ENCODE data around the gene CDK2AP2. TPM values are rescaled to one million over a fixed set of nuclear protein-coding genes. Genes with fewer than 3 reads are reported as not detected.

Gene CDK2AP2
- total RNA-seq, 1 donor from 2014 or later = 104 TPM

DNA sequence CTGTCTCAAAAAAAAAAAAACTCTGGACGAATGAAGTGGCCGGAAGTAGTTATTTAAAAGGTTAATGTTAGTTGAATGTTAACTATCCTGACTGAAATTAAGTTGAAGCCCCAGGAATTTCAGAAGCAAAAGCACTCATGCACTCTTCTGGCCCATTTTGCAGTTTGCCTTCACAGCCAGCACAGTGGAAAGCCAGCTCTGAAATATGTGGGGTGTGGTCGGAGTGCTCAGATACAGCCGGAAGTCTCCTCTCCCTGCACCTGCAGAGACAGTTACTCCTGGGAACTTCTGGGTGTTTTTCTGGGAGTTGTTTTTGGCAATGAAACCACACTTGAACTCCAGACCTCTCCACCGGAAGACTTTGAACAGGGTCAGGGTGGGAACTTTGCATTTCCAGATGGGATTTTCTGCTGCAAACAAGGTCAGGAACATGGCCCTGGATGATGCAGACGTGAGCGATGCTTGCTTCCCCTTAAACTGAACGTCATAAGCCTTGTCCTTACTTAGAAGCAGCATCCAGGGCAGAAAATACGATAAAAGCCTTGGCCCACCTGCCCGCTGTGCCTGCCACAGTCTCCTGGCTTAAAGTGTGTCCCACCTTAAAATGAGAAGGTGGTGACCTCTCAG lies 36.8 kb upstream of the CDK2AP2 start:
- H3K4me3 ChIP-seq (ENCODE audit: low read depth, low read length) = no peak overlapping the region
- no peak for DNase-seq (ENCODE audit: low read depth)
- TF ChIP-seq, protein P1, sequence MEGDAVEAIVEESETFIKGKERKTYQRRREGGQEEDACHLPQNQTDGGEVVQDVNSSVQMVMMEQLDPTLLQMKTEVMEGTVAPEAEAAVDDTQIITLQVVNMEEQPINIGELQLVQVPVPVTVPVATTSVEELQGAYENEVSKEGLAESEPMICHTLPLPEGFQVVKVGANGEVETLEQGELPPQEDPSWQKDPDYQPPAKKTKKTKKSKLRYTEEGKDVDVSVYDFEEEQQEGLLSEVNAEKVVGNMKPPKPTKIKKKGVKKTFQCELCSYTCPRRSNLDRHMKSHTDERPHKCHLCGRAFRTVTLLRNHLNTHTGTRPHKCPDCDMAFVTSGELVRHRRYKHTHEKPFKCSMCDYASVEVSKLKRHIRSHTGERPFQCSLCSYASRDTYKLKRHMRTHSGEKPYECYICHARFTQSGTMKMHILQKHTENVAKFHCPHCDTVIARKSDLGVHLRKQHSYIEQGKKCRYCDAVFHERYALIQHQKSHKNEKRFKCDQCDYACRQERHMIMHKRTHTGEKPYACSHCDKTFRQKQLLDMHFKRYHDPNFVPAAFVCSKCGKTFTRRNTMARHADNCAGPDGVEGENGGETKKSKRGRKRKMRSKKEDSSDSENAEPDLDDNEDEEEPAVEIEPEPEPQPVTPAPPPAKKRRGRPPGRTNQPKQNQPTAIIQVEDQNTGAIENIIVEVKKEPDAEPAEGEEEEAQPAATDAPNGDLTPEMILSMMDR (IDR thresholded peaks at IDR 0.05; ENCODE audit: insufficient read depth, low read length, poor library complexity, severe bottlenecking) = no peak
- no peaks in the 10 kb centered on the region for H3K27me3 ChIP-seq (ENCODE audit: control insufficient read depth, insufficient read depth, low read length)
- H3K36me3 ChIP-seq (ENCODE audit: control insufficient read depth, insufficient read depth, low read length) = no peaks in the 10 kb centered on the region

DNA sequence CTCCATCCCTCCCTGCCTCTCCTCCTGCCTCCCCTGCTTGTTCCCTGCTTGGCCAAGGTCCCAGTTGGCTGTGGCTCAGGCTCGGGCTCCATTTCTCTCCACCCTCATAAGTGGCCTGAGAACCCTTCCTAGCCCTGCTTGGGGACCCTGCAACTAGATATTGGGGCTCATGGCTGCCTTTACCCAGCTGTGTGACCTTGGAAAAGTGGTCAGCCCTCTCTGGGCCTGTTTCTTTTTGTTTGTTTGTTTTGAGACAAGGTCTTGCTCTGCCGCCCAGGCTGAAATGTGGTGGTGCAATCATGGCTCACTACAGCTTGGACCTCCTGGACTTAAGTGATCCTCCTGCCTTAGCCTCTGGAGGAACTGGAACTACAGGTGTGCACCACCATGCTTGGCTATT lies 35.6 kb upstream of the CDK2AP2 start:
- Histone ChIP-seq H3K4me3 (ENCODE audit: low read depth, low read length) (no peak overlapping the region), H3K36me3 (ENCODE audit: control insufficient read depth, insufficient read depth, low read length) (no peaks in the 10 kb centered on the region), H3K27me3 (ENCODE audit: control insufficient read depth, insufficient read depth, low read length) (no peaks in the 10 kb centered on the region)
- no peak for DNase-seq (ENCODE audit: low read depth)
- TF ChIP-seq, protein P1 (IDR thresholded peaks at IDR 0.05; ENCODE audit: insufficient read depth, low read length, poor library complexity, severe bottlenecking) = no peak

DNA sequence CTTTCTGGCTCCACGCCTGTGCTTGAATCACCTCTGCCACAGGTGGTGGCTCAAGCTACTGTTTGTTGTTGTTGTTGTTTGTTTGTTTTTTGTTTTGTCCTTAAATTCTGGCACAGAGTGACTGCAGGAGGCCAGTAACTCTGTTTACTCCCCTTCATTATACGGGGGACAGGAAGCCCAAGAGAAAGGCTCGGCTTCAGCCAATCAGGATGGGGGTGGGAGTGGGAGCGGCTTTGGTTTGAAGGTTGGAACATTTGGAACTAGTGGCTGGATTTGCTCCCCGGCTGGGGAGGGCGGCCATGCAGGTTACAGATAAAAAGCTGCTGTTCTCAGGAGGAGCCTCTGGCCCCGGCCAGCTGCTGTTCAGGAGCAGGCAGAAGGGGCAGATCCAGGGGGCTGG lies 35.0 kb upstream of the CDK2AP2 start:
- Histone ChIP-seq H3K4me3 (ENCODE audit: low read depth, low read length) (no peak overlapping the region), H3K36me3 (ENCODE audit: control insufficient read depth, insufficient read depth, low read length) (no peaks in the 10 kb centered on the region), H3K27me3 (ENCODE audit: control insufficient read depth, insufficient read depth, low read length) (no peaks in the 10 kb centered on the region)
- DNase-seq (ENCODE audit: low read depth) = no peak
- TF ChIP-seq, protein P1 (IDR thresholded peaks at IDR 0.05; ENCODE audit: insufficient read depth, low read length, poor library complexity, severe bottlenecking) = no peak

DNA sequence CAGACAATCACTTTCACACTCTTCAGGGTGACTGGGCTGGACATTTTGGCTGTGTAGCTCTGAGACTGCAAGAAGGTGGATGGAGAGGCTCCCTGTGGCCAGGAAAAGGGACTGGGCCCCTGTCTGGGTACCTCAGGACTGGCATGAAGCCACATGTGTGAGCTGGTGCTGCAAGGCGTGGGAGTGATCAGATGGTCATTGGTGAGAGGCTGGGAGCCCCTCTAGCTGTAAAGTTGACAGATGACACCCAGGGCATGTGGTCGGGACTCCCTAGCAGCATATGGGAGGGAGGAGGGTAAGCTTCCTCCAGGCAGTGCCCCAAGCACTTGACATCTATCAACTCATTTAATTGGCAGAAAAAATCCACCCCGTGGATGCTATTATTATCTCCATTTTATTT lies 34.2 kb upstream of the CDK2AP2 start:
- TF ChIP-seq, protein P1 (IDR thresholded peaks at IDR 0.05; ENCODE audit: insufficient read depth, low read length, poor library complexity, severe bottlenecking) = no peak
- no peaks in the 10 kb centered on the region for H3K27me3 ChIP-seq (ENCODE audit: control insufficient read depth, insufficient read depth, low read length)

DNA sequence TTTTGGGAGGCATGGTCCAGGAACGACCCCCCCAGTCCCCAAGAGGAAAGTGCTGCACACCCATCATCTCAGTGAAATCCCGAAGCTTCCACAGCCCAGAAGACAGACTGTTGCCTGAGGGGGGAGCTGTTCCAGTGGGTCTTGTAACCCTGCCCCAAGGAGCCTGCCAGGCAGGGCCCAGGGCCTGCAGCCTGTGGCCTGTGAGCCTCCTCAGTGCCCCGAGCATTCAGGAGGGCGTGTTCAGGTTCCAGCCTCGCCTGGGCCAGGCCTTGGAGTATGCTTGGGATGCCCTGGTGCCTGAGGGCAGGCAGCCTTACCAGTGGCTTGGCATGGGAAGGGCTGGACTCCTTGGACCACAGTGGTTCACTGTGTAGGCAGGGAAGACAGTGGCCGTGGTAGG lies 33.2 kb upstream of the CDK2AP2 start:
- no peak for DNase-seq (ENCODE audit: low read depth)
- Histone ChIP-seq H3K4me3 (ENCODE audit: low read depth, low read length) (no peak overlapping the region), H3K36me3 (ENCODE audit: control insufficient read depth, insufficient read depth, low read length) (no peaks in the 10 kb centered on the region), H3K27me3 (ENCODE audit: control insufficient read depth, insufficient read depth, low read length) (no peaks in the 10 kb centered on the region)
- TF ChIP-seq, protein P1 (IDR thresholded peaks at IDR 0.05; ENCODE audit: insufficient read depth, low read length, poor library complexity, severe bottlenecking) = no peak

More for the DNA sequence above, 34.2 kb upstream of the CDK2AP2 start:
- no peak for DNase-seq (ENCODE audit: low read depth)
- Histone ChIP-seq H3K4me3 (ENCODE audit: low read depth, low read length) (no peak overlapping the region), H3K36me3 (ENCODE audit: control insufficient read depth, insufficient read depth, low read length) (no peaks in the 10 kb centered on the region)

DNA sequence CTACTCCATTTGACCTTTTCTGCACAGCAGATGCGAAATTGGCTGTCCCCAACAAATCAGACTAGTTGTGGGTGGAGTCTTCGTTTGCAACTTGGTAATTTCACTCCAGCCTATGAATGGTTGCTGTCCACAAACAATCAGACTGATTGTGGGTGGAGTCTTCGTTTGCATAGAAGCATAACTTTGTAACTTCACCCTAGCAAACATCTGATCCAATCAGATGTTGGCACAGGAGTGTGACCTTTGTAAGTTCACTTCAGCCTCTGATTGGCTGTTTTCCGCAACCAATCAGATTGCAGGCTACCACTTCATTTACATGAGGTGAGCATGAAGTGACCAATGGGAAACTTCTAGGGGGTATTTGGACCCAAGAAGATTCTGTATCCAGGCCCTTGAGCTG lies 31.6 kb upstream of the CDK2AP2 start:
- no peaks in the 10 kb centered on the region for H3K36me3 ChIP-seq (ENCODE audit: control insufficient read depth, insufficient read depth, low read length)
- DNase-seq (ENCODE audit: low read depth) = no peak
- TF ChIP-seq, protein P1 (IDR thresholded peaks at IDR 0.05; ENCODE audit: insufficient read depth, low read length, poor library complexity, severe bottlenecking) = no peak
- H3K27me3 ChIP-seq (ENCODE audit: control insufficient read depth, insufficient read depth, low read length) = no peaks in the 10 kb centered on the region
- H3K4me3 ChIP-seq (ENCODE audit: low read depth, low read length) = no peak overlapping the region

Data from kidney epithelial cell (primary cell).